ENCODE measurements around the gene SPACA1.

DNA sequence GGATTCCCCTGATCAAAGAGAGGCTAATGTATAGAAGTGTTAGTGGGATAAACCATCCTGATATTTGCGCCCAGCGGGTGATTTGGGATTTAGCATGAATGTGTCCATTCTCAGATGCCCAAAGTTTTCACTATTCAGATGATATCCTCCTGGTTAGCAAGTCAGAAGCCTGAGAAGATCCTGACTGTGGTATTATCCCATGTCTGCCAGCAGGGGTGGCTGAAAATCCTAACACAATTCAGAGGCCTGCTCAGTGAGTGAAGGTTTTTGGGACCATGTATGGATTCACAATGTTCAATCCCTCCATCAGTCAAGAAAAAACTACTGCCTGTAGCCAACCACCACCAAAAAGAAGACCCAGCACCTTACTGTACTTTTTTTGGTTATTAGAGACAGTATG lies 34.1 kb upstream of the SPACA1 start:
- no peak for TF ChIP-seq CTCF (IDR thresholded peaks at IDR 0.05)
- no peak for TF ChIP-seq POLR2A (IDR thresholded peaks at IDR 0.05)

All from ovary (tissue), 3 donors.